Measurements from ENCODE around the gene NCOA1. TPM values are rescaled to one million over a fixed set of nuclear protein-coding genes. Genes with fewer than 3 reads are reported as not detected.

The NCOA1 gene
- total RNA-seq, 1 experiment from 2014 or later: 11.6 TPM

DNA sequence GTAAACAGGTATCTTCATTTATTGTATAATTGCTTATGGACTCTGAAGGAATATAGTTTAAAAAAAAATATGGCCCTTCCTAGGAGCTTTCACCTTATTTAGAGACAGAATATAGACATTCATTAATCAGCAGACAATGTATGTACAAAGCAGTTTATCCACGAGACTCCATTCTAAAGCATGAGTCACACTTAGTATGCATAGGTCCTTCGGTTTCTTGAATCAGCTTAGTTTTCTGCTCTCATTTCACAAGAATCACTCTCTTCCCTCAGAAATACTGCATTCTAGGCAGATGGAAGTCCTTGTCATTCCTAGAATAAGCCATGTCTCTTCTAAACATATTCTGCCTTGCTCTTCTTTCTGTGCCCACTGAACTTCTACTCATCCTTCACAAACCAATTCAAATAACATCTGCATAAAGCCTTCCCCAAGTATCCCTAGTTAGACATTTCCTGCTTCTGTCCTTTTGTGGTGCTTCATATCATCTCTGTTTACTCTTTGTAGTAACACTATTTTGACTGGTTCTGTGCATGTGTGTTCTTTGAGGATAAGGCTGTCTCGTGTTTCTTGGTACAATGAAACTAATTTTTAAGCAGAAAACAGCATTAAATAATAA, 217.6 kb downstream of the NCOA1 start:
- peak in 1 of 2 experiments; percentile 4 for DNase-seq
- no peaks in the 10 kb centered on the region for H3K36me3 ChIP-seq (ENCODE audit: low read depth)
- no peaks in the 10 kb centered on the region for H3K9me2 ChIP-seq (ENCODE audit: insufficient read depth)
- no peaks in the 10 kb centered on the region for H3K4me1 ChIP-seq (replicated peaks; ENCODE audit: insufficient read depth)
- CTCF ChIA-PET: interaction anchor here (0.6 kb wide), 1 partner anchor 31 kb away, joined by 3 read pairs; no protein-coding TSS in a partner anchor
- no peak overlapping the region for H3K4me2 ChIP-seq
- H3K27me3 ChIP-seq (ENCODE audit: insufficient read depth, low read depth): no peaks in the 10 kb centered on the region
- no peak overlapping the region for H3K27ac ChIP-seq
- TF ChIP-seq, protein P1, sequence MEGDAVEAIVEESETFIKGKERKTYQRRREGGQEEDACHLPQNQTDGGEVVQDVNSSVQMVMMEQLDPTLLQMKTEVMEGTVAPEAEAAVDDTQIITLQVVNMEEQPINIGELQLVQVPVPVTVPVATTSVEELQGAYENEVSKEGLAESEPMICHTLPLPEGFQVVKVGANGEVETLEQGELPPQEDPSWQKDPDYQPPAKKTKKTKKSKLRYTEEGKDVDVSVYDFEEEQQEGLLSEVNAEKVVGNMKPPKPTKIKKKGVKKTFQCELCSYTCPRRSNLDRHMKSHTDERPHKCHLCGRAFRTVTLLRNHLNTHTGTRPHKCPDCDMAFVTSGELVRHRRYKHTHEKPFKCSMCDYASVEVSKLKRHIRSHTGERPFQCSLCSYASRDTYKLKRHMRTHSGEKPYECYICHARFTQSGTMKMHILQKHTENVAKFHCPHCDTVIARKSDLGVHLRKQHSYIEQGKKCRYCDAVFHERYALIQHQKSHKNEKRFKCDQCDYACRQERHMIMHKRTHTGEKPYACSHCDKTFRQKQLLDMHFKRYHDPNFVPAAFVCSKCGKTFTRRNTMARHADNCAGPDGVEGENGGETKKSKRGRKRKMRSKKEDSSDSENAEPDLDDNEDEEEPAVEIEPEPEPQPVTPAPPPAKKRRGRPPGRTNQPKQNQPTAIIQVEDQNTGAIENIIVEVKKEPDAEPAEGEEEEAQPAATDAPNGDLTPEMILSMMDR (conservative IDR thresholded peaks at IDR 0.05): no peak
- TF ChIP-seq EZH2 (IDR thresholded peaks at IDR 0.05; ENCODE audit: low read depth): no peak
- peaks cover 6% of the 10 kb centered on the region; the same call in 1 of the 2 replicates for H3F3A ChIP-seq (ENCODE audit: insufficient read depth, low read depth)
- H3K9me3 ChIP-seq (ENCODE audit: insufficient read depth, low read depth): no peaks in the 10 kb centered on the region
- H3K79me2 ChIP-seq (ENCODE audit: low read depth): no peaks in the 10 kb centered on the region
- BruUV-seq (replicated peaks): no TSS peak
- POLR2A ChIA-PET (ENCODE audit: unreplicated experiment): no interaction called here
- no peak overlapping the region for H3K4me3 ChIP-seq
- intact Hi-C loops (cut with micrococcal nuclease; ENCODE audit: unreplicated experiment): no loop called here
- no peaks in the 10 kb centered on the region for H4K20me1 ChIP-seq (ENCODE audit: insufficient read depth)
- no peak overlapping the region for H2AFZ ChIP-seq

DNA sequence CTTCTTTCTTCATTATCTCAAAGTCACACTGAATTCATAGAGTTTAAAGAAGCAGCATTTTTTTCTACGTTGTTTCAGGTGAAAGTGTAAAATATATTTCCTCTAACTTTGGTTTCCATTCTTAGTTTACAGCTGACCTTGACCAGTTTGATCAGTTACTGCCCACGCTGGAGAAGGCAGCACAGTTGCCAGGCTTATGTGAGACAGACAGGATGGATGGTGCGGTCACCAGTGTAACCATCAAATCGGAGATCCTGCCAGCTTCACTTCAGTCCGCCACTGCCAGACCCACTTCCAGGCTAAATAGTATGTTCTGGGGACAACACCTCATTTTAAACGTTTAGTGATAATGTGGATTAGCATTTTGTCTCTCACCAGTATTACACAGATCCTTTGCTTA, 219.8 kb downstream of the NCOA1 start:
- H3F3A ChIP-seq (ENCODE audit: insufficient read depth, low read depth): peaks cover 6% of the 10 kb centered on the region; the same call in 1 of the 2 replicates
- no peak overlapping the region for H3K4me3 ChIP-seq
- ChIA-PET POLR2A (ENCODE audit: unreplicated experiment) (no interaction called here), CTCF (no interaction called here)
- H2AFZ ChIP-seq: no peak overlapping the region
- intact Hi-C loops (cut with micrococcal nuclease; ENCODE audit: unreplicated experiment): no loop called here
- H3K4me1 ChIP-seq (replicated peaks; ENCODE audit: insufficient read depth): no peaks in the 10 kb centered on the region
- no peak overlapping the region for H3K4me2 ChIP-seq
- BruUV-seq (replicated peaks): no TSS peak
- no peak for DNase-seq
- no peak for TF ChIP-seq EZH2 (IDR thresholded peaks at IDR 0.05; ENCODE audit: low read depth)
- TF ChIP-seq, protein P1 (conservative IDR thresholded peaks at IDR 0.05): no peak
- H3K27me3 ChIP-seq (ENCODE audit: insufficient read depth, low read depth): no peaks in the 10 kb centered on the region
- no peak overlapping the region for H3K27ac ChIP-seq
- H3K9me2 ChIP-seq (ENCODE audit: insufficient read depth): no peaks in the 10 kb centered on the region
- H3K36me3 ChIP-seq (ENCODE audit: low read depth): no peaks in the 10 kb centered on the region
- H4K20me1 ChIP-seq (ENCODE audit: insufficient read depth): no peaks in the 10 kb centered on the region
- no peaks in the 10 kb centered on the region for H3K9me3 ChIP-seq (ENCODE audit: insufficient read depth, low read depth)
- H3K79me2 ChIP-seq (ENCODE audit: low read depth): no peaks in the 10 kb centered on the region

DNA sequence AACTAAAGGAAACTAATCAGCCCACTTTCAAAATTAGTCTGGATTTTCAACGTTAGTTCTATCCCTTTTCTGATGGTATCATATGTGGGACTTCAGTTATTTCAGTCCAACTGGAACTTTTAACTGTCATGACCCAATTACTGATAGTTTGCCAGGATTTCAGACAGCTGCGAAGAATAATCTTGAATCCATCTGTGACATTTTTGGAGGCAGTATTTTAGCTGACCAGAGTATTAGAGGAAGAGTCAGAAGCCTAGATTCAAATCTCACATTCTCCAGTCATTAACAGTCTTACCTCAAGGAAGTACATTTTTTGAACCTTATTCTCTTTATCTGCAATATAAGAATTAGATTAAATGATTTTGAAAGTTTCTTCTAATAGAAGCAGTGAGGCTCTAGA, 220.8 kb downstream of the NCOA1 start:
- Histone ChIP-seq H3F3A (ENCODE audit: insufficient read depth, low read depth) (peaks cover 6% of the 10 kb centered on the region; the same call in 1 of the 2 replicates), H3K79me2 (ENCODE audit: low read depth) (no peaks in the 10 kb centered on the region), H4K20me1 (ENCODE audit: insufficient read depth) (no peaks in the 10 kb centered on the region), H3K9me2 (ENCODE audit: insufficient read depth) (no peaks in the 10 kb centered on the region), H3K27me3 (ENCODE audit: insufficient read depth, low read depth) (no peaks in the 10 kb centered on the region), H3K9me3 (ENCODE audit: insufficient read depth, low read depth) (no peaks in the 10 kb centered on the region), H3K36me3 (ENCODE audit: low read depth) (no peaks in the 10 kb centered on the region), H3K4me1 (replicated peaks; ENCODE audit: insufficient read depth) (no peaks in the 10 kb centered on the region), H3K4me2 (no peak overlapping the region), H3K27ac (no peak overlapping the region), H3K4me3 (no peak overlapping the region), H2AFZ (no peak overlapping the region)
- BruUV-seq (replicated peaks): no TSS peak
- intact Hi-C loops (cut with micrococcal nuclease; ENCODE audit: unreplicated experiment): no loop called here
- DNase-seq: no peak
- ChIA-PET POLR2A (ENCODE audit: unreplicated experiment) (no interaction called here), CTCF (no interaction called here)
- no peak for TF ChIP-seq EZH2 (IDR thresholded peaks at IDR 0.05; ENCODE audit: low read depth)
- TF ChIP-seq, protein P1 (conservative IDR thresholded peaks at IDR 0.05): no peak
